ENCODE measurements around the gene ZCCHC2.

The ZCCHC2 gene

DNA sequence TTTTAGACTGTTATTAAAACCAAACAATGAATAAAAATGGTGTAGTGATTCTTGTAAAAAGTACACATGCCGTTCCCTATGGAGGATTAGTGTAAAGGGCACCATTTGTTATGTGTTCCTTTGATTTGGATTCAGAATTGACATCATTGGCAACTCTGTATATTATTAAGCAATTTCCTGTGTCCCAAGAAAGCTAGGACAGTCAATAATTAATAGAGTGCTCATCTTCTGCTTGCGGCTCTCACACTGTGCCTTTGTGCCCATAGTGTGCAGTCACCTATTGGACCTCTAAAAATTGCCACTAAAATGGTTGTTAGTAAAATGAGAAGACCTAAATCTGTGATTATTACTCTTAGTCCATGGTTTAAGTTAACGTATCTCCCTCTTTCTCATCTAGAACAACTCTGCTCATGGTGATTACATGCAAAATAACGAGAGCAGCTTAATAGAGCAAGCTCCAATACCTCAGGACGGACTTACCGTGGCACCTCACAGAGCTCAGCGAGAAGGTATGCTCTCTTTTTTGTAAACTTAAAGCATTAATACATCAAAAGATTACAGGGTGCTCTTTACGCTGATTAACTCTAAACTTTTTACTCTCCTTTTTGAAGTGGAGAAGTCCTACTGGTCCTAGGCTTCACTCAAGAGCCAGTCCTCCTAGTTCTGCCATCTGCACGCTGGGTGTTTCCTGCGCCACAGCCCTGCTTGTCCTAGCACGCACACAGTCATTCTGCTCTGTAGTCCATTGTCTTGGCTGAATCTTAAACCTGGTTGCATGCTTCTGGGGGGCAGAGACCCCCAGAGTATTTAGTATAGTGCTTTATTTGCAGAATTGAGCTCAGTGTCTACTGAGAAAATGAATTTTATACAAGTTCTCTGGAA, 16.7 kb downstream of the ZCCHC2 start:
- no peak for DNase-seq

DNA sequence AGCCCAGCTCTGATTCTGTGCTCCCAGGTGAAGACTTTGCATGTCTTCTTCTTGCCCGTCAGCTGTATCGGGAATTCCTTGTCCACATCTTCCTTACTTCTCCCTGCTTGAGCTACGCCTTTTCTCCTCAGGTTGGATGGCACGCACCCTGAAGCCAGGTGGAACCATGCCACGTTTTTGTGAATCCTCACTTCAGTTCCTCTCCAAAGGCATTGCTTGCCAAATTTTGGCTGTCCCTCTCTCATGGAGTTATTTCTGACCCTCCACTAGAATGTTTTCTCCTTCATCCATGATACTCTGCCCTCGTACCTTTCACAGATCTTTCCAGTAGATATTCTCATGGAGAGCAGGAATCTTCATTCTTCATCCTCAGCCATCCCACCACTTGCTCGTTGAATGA, 20.2 kb downstream of the ZCCHC2 start:
- DNase-seq, result no peak

DNA sequence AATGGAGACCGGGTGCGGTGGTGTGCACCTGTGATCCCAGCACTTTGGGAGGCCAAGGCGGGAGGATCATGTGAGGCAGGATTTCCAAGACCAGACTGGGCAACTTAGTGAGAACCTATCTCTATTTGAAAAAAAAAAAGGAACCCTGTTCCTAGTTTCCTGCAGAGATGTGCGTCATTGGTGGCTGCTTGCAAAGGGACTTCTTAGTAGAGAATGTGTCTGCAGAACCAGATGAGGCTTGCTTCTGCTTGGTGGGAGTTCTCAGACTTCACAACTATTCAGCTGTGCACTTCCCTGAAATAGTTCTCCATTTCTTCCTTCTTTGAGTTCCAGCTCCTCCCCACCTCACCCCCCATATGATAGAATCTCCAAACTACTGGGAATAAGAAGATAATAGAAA, 22.3 kb downstream of the ZCCHC2 start:
- DNase-seq, result no peak

DNA sequence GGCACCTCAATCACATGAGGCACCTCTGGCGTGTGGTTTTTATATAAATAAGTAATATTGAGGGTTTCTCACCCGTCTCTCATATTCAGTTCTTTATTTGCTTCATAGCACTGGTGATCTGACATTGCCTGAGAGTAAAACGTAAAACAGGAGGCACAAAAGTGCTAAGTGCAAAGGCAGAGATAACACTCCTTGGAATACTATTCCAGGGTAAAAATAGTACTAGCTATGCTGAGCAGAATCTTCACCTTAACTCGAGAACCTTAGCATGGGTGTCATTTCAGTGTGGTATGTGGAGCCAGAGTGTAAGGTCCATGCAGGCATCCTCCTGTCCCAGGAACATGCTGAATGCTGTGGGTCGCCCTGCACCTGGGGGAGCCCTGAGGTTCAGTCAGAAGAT, 26.9 kb downstream of the ZCCHC2 start:
- DNase-seq, result no peak

DNA sequence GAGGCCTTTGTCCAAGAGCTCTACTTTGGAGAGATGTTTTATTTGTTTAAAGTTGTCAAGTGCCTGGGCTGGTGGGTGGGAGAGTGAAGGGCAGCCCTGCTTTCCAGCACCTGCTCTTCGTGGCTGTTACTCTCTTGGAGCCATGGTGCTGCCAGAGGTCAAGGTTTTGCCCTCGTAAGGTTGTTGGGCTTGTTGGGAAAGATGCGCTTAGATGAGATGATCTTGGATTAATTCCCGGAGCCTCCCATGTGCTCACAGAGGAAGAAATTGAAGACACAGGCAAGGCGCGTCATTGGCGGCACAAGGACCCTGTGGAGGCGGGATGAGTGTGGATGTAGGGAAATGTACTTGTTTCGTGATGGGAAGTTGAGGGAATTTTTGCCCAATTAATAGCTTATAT, 27.9 kb downstream of the ZCCHC2 start:
- no peak for DNase-seq

DNA sequence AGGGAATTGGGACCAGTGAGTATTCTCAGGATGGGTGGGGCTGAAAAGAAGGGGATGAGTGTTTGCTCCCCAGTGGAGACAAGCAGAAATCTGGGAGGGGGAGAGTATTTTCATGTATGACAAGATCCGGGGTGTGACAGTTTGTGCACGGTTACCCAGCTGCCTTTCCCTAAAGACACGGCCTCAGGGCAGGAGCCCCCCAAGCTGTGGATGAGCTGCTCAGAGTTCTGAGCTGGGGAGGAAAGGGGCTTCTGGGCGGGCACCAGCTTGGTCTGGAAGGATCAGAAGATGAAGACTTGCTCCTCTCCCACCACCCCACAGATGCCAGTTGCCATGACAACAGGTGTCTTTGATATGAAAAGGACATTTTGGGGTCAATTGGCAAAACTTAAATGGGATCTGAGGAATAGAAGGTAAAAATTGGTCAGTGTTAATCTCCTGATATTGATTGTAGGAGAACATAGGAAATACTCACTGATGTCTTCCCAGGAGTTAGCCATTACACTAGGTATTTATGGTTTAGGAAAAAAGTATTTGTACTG, 29.2 kb downstream of the ZCCHC2 start:
- no peak for DNase-seq

DNA sequence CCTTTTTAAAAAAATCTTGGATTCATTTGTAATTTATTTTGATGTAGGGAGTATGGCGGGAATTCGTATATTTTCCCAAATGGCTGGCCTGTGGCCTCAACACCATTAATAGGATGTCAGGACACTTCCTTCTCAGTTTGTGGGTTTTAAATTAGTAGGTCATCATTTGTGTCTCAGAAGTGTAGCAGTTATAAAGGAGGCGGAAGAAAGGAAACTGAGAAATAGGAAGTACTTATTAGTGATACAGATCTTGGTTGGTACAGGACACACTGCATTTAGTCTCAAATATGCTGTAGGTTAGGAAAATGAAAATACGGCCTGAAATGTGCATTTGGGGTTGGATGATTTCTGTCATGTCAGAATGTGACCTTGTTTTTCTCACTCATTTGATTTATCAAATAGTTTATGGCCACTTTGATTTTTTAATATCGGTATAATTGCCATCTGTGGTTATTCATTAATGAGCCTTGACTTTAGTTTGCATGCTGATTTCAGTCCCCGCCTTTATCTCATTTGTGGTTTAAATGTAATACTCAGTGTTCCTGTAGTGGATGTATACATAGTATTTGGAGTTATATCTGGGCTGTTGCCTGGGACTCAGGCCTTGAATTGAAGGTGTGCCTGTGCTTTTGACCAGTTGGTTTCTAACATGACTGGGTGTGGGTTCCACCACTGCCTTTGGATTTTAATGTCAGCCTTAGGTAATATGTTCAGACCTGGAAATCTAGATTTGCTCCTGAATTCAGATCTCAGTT, 31.4 kb downstream of the ZCCHC2 start:
- DNase-seq, result no peak

DNA sequence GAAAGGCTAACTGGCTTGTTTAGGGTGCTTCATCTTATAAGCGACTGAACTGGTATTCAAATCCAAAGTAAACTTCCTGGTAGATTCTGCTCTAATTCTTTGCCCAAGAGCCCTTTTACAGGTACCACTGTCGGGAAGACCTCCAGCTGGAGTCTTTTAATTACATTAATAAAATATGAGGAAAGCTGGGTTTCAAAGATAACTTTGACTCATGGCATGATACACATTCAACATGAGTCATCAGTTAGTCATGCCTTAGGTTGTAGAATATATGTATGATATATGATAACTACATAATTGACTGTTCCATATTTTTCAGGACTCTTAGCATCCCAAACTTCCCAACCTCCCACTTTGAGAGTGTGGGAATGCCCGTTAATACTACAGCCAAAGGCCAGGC, 32.3 kb downstream of the ZCCHC2 start:
- DNase-seq, result no peak

DNA sequence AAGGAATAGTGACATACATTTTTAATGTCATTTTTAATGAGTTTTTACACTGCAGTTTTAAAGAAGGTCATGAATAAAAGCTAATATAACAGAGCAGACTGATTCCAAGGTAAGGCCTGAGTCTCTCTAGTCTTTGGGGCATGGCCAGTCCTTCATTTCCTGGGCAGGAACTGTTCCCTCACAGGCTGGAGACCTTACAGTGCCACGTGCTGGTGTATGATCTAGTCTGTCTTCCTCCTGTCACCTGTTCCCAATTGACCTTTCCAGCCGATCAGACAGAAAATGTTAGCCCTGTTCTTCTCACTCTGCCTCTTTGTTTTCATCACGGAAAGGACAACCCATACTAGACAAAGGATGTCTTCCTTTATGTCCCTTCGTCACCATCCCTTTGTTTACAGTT, 33.6 kb downstream of the ZCCHC2 start:
- no peak for DNase-seq

DNA sequence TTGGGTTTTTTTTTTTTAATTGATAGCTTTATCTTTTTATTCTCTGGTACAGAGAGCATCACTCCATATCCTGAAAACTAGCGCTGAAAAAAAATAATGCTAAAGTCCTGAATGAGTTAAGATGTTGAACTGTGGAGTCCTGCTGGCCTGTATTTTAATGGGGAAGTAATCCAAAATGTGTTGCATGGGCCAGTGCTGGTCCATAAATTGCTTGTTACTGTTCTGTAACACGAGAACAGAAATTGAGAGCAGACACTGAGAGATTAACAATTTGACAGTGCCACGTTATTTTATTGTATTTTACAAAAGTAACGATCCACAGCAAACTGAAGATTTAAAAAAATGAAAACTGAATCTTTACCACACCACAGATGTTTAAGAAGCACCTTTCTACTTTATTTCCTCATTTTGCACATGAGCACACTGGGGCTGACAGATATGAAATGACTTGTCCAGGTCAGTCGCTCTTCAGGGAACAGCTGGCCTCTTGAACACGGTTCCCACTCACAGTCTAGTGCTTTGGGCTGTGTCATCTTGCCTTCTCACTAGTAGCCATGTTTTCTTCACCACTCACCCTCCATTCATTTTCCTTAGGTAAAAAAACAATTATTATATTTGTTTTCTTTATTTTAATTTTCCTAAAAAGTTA, 35.3 kb downstream of the ZCCHC2 start:
- DNase-seq, result no peak

DNA sequence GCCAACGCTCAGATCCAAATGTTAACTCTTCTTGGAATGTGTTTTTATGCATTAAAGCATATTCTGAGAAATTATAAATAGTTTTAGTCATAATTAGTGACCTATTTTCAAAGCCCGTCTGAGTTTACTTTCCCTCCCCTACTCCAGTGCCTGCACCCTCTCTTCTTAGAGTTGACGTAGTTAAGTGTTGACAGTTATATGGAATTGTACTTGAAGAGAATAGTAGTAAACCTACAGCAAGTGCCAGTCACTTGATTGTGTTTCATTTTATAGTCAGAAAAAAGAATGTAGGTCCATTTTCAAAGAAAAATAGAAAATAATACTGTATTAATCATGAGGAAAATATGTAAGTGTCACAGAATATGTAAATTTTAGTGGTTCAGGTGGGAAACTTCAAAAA, 41.2 kb downstream of the ZCCHC2 start:
- DNase-seq, result no peak

DNA sequence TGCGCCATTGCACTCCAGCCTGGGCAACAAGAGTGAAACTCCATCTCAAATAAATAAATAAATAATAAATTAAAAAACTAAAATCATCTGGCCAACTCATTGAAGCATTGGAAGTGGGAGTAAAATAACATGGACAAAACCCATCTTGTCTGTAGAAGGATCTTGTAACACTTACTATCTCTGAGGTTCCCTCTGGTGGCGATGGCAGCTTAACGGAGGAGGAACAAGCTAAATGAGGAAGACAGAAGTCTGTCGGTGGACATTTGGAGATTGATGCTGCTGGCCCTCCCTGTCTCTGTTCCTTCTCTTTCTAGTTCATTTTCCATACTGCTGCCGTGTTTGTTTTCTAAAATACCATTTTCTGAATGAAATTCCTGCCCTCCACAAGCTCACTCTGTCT, 43.4 kb downstream of the ZCCHC2 start:
- DNase-seq, result no peak

DNA sequence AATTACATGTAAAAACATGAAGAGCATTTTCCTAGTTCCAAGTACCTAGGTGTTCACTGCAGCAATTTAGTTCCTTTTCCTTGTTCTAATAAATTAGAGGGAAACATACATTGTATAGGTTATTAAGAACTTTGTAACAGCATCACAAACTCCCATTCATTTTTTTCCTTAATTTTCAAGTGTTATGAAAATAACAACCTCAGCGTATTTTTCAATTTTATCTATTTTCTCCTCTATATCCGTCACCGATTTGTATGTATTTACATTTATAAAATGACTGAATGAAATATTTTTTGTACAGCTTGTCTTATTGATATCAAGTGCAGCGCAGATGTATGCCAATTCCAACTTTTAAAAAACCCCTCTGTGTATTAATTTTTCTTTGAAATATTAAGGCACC, 44.0 kb downstream of the ZCCHC2 start:
- DNase-seq, result no peak

DNA sequence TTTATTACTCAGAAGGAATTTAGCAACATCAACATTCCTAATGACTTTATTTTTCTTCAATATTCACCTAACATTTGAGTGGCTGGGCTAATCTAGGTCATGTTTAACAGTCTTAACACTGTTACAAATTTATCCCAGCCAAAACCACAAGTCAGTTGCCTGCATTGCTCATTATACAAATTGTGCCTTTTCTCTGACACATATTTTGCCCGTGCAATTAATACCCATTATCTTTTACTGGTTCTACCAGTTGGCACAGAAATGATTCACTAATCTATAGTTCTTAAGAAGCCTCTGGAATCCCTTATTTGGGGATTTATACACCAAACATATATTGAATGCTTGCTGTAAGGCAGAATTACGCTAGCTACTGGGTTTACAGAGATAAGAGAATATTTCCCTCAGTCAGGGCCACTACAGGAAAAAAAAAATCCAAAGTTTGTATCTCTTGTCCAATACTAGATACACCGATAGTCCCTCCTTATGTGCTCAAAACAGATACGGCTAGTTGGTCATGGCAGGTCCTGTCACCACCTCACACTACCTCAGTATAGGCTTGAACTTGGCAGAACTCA, 46.3 kb downstream of the ZCCHC2 start:
- no peak for DNase-seq

DNA sequence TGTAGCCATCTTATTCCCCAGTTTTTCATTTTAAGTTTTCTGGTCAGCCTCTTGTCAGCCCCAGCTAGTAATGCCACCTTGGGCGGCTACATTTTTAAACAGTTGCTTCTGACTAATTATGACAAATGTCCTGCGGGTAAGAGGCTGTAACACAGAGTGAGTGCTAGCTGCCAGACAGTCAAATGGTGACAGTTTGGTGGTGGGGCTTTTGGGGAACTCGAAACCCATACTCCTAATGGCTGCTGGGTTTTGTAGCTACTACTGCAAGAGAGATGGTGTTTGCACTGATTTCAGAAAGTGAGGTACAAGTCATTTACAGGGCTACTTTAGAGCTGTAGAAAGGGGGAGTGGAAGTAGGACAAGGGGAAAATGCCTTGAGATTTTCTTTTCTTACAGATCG, 48.2 kb downstream of the ZCCHC2 start:
- no peak for DNase-seq

DNA sequence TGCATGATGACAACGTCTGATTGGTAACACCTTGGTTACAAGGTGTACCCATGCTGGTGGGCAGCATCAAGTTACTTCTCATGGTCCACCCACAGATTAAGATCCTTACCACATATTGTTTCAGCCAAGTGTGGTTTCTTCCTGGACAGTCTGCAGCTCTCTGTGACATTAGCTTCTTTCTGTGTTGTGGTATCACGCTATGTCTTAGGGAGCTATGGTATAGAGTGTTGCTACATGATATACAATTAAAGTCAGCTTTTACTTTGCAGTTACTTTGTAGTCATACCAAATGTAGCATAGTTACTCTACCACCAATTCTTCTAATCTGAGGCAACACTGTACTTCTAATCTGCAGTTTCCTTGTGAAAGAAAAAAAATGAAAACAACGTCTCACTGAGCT, 48.8 kb downstream of the ZCCHC2 start:
- DNase-seq, result no peak

DNA sequence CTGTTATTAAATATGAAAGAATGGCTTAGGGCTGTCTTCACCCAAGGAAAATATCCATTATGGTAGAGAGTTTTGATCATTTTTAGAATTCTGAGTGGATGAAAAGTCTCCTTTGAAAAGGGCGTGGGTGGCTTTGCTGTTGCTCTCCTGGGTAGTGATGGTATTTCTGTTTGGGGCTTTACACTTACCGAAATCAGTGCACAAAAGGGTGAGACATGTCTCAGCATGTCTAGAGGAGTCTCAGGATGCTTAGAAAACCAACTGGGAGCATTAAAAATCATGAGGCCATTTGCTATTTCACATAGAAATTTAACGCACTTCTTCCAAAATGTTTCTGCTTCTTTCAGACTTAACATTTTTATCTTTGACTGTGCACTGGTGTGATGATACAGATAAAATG, 49.6 kb downstream of the ZCCHC2 start:
- no peak for DNase-seq

DNA sequence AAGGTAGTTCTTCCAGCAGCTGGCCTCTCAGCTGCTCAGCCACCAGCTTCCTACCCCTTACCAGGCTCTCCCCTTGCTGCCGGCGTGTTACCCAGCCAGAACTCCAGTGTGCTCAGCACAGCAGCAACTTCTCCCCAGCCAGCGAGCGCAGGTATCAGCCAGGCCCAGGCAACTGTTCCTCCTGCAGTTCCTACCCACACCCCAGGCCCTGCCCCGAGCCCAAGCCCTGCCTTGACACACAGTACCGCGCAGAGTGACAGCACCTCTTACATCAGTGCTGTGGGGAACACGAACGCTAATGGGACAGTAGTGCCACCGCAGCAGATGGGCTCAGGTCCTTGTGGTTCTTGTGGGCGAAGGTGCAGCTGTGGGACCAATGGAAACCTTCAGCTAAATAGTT, 52.0 kb downstream of the ZCCHC2 start:
- no peak for DNase-seq

DNA sequence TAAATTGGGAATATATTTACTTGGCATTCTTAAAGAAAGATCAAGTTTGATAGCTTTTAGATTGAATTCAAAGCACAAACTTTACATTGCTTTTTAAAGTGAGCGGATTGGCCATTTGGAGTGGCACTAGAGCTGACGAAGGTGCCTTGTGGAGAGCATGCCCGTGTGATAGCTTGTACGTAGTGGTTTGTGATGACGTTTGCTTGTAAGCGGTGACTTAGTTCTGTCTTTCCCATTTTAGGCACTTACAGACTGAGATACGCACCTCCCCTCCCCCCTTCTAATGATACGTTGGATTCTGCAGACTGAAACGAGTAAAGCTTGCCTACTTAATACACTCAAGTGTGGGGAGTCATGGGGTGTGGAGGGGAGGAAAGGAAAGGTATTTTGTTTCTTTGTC, 53.4 kb downstream of the ZCCHC2 start:
- no peak for DNase-seq

DNA sequence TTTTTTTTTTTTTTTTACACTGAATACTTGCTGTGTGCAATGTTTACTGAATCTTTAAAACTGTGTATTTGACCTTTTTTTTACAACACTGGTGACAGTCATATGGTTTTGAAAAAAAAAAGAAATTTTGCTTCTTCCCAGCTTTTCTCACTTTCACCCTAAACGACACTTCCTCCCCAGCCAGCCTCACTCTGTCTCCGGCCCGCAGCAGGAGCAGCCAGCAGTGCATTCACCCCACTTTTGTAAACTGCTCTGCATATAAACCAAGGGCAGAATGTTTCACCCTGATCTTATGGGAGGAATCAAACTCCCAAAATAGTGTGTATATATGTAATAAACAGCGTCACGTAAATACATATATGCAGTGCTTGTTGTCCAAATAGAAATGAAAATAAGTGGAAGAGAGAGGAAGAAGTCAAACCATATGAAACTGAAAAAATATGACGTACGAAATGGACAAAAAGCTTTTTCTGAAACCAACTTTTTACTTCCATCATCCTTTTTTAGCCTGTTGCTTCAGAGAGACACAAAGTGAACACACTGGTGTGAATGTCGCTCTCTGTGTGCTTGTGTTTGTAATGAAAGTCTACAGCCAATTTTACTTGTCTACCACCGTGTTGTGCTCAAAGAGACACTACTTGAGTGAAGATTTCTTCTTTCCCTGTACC, 54.2 kb downstream of the ZCCHC2 start:
- DNase-seq, result no peak

DNA sequence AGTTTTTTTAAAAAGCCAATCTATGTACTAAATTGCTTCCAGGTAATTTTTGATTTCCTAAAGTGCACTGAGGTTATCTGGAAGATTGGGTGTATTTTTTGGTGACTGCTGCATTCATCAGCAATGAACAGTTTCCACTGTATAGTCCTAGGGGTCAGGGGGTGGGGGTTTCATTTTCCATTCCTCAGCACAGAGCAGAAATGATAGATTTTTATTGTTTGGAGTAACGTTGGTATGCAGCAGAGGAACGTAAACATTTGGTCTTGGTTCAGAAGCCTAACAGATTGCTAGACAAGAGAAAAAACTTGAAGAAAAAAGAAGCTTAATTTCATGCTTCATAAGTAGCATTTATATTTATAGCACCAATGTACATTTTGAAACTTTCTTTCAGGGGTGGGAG, 54.9 kb downstream of the ZCCHC2 start:
- DNase-seq, result no peak

DNA sequence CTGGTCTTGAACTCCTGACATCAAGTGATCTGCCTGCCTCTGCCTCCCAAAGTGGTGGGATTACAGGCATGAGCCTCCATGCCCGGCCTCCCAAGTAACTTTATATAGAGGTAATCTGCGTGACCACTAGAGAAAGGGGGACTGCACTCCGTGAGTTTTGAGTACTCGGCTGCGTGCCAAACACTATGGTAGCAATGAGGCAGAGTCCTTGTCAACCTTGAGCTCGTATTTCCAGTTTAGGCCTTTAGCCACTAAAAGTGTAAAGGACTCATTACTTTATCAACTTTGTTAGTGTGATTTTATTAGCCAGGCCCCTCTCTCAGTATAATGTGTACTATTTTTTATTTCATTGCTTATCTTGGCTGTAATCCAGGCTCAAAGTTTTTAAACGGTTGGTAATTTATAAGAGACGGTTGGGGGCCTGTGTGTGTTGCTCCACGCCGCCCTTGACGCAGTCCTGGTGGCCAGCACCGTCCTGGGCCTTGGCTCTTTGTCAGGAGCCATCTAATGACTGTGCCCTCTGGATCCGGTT, 56.2 kb downstream of the ZCCHC2 start:
- DNase-seq, result no peak

DNA sequence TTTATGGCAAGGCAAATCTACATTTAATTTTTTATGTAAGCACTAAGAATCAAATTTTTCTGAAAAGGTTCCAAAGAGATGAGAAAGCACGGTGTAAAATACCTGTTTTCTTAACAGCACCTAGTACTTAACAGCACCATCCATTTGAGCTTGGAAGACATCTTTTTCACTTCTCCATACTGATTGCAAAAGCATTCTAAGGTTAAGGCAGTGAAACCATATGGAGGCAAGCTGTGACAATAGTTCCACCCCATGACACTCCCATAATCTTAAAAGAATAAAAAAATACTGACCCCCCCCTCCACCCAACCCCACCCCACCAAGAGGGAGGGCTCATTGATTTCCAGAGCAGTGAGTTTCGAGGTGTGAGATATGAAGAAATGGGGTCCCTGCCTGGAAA, 60.6 kb downstream of the ZCCHC2 start:
- no peak for DNase-seq

All from DMS 273 treated with DMSO at 0.1 percent for 48 hours (cell line).